ENCODE results near the gene TRAF3IP3.
"Not testable (repeated sequence)": the region's sequence is repeated elsewhere in the genome, so short reads cannot be mapped to it uniquely, and the experiment has no call there.

The TRAF3IP3 gene

DNA sequence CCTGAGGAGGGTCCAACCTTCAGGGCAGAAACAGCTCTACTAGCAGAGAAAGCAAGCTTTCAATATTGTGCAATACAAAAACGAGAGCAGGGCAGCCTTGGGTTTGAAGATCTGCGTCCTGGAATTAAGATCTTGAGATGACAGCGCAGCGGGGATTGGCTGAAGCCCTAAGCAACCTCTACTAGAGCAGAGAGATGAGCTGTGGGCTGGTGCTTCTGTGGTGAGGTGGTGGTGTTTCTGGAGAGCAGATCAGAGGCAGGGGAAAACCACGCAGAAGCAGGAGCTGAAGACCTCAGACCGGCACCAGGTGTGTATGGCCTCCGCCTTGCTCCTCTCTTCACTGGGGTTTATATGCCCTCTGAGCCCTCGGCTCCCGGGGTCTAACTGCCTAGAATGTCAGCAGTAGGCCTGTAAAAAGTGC is 12.5 kb downstream of the TRAF3IP3 start:
- peak; percentile 68 for DNase-seq (ENCODE audit: low read depth)

GRCh38 chr1:209769171-209769904 is 13.5 kb downstream of the TRAF3IP3 start:
- DNase-seq (ENCODE audit: low read depth) = peak; percentile 63

DNA sequence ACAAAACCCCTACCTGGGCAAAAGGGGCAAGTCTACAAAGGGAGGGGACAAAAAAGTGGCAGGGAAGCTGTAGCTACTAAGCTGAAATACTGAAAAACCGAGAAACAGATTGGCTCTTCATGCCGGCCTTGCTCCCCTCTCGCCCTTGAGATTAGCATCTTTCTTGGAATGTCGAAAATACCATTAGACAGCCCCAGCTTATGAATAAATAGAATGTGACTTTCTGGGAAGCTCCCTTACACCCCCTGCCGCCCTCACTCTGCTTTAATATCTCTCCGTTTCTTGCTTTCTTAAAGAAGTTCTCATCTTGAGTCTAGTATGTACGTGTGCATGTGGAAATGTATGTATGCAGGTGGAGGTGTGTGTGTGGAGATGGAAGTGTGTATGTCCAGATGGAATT is 14.1 kb downstream of the TRAF3IP3 start:
- no peak for DNase-seq (ENCODE audit: low read depth)

GRCh38 chr1:209770636-209771415 is 15.0 kb downstream of the TRAF3IP3 start:
- no peak for DNase-seq (ENCODE audit: low read depth)

DNA sequence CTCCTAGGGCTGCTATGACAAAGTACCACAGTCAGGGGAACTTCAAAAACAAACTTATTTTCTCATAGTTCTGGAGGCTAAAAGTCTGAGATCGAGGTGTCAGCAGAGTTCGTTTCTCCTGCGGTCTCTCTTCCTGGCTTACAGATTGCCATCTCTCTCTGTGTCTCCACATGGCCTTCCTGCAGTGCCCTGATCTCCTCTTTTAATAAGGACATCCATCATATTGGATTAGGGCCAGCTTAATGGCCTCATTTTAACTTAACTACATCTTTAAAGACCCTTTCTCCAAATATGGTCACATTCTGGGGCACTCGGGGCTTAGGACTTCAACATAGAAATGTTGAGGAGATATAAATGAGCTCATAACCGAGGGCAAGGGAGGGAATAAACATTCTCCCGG is 16.3 kb downstream of the TRAF3IP3 start:
- DNase-seq (ENCODE audit: low read depth) = no peak

DNA sequence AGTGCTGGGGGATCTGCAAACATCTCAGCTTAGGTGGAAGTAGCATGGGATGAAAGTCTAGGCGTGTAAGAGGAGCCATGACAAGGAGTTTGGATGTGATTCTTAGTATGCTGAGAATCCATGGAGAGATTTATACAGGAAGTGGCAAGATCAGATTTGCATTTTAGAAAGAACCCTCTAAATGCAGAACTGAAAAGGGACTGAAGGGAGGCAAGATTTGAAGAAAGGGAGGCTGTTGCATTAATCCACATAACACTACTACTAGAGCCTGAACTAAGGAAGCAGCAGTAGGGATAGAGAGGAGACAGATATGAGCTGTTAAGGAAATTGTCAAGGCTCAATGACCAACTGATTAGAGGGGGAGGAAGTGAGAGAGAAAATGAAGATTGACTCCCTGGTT is 18.7 kb downstream of the TRAF3IP3 start:
- no peak for DNase-seq (ENCODE audit: low read depth)

- DNase-seq (ENCODE audit: low read depth) = no peak
Measured at GRCh38 chr1:209775678-209776077, 19.8 kb downstream of the TRAF3IP3 start.

GRCh38 chr1:209777587-209777986 is 21.7 kb downstream of the TRAF3IP3 start:
- DNase-seq (ENCODE audit: low read depth) = no peak

GRCh38 chr1:209778102-209778501 is 22.2 kb downstream of the TRAF3IP3 start:
- no peak for DNase-seq (ENCODE audit: low read depth)

DNA sequence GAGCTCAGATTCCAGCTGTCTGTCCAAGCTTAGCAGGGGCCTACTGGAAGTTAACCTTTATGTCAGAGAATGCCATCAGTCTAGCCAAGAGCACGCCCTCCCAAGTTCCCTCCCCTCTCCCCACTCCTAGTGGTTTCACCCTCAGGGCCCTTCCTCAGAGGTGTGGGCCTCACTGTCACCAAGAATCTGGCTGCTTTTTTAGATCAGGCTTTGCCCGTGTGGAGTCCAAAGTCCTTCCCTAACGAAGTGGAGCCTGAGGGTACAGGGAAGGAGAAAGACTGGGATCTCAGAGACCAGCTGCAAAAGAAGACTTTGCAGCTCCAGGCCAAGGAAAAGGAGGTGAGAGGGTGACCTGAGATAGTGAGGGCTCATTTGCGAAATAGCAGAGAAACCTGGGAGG is 24.4 kb downstream of the TRAF3IP3 start:
- DNase-seq (ENCODE audit: low read depth) = no peak

DNA sequence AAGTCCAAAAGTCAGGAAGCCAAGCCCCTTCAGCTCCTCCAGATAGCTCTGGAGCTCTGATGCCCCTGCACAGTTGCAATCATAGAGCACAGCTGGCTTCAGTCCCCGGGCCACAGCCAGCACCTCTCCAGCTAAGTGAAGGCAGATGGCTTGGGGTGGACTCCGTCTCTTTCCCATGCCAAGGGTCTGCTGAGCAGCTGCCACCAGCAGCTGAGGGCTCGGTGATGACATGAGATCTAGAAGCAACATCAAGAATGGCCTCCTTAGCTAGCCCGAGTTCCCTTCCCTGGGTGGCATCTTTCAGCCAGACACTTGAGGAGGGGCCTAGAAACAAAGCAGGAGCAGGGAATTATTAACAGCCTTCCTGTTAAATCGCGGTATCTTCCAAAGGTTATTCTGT is 27.5 kb downstream of the TRAF3IP3 start:
- no peak for DNase-seq (ENCODE audit: low read depth)

DNA sequence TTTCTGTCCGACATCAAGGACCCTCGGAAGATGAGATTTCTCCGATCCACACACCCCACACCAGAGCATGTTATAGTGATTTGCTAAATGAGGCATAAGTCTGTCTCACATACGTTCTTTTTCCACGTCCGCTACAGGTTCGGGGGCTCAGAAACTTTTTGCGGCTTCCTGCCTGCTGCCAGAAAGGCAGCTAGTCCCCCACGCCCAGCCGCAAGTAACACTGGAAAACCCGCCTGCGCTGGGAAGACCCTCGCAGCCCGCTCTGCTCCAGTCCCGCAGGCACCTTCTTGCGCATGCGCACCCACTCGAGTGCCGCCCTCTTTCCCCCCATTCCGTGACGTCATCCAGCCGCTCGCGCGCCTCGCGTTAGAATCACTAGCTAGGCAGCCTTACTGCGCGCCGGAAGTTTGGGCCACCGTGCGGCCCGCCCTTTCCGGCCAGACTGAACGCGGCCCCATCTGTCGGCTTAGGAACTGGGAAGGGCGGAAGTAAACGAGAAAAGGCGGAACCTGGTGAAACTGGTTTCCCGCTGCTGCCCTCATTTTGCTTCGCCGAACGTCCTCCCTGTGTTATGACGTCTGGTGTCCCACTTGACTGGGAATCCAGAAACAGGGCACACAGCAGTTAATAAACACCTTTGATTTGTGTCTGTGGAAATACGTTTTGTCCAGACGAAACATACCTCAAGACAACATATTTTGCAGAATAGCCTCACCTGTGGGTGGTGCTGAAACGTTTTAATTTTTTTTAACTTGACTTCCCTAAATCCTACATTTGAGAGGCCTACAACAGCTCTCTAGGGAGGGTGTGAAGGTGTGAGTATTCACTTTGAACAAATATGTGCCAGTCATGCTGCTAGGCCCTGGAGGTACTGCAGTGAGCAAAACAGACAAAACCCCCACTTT is 28.7 kb downstream of the TRAF3IP3 start, which contains the start of gene C1orf74:
Gene C1orf74, minus strand, starts transcription at position 295 of the 905 bp plus-strand sequence. CDS start 925 bp downstream, outside the sequence.
- peak; percentile 99 for DNase-seq (ENCODE audit: low read depth)

GRCh38 chr1:209785592-209785991 is 29.7 kb downstream of the TRAF3IP3 start:
- no peak for DNase-seq (ENCODE audit: low read depth)

GRCh38 chr1:209786146-209786545 is 30.3 kb downstream of the TRAF3IP3 start:
- no peak for DNase-seq (ENCODE audit: low read depth)

DNA sequence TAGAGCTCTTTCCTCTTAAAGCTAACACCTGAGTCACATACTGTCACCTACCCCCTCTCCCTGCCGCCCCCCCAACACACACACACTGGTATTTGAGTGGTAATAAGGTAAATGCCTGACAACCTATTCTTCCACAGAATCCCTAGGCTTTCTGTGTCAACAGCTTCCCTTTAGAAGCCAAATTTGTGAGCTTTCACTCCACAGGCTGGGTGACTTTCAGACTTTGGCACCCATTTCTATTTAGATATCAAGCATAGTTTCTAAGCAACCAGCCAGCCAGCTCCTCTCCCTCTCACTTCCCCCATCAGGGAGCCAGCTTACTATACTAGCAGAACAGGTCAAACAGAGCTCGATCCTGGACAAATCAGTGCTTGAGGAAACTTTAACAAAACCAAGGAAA is 31.7 kb downstream of the TRAF3IP3 start:
- no peak for DNase-seq (ENCODE audit: low read depth)

GRCh38 chr1:209789245-209789644 is 33.4 kb downstream of the TRAF3IP3 start:
- no peak for DNase-seq (ENCODE audit: low read depth)

GRCh38 chr1:209790286-209791193 is 34.7 kb downstream of the TRAF3IP3 start:
- DNase-seq (ENCODE audit: low read depth) = no peak

- no peak for DNase-seq (ENCODE audit: low read depth)
Measured at GRCh38 chr1:209791920-209792319, 36.1 kb downstream of the TRAF3IP3 start.

- DNase-seq (ENCODE audit: low read depth) = not testable (repeated sequence)
Measured at GRCh38 chr1:209793711-209794110, 37.9 kb downstream of the TRAF3IP3 start.

DNA sequence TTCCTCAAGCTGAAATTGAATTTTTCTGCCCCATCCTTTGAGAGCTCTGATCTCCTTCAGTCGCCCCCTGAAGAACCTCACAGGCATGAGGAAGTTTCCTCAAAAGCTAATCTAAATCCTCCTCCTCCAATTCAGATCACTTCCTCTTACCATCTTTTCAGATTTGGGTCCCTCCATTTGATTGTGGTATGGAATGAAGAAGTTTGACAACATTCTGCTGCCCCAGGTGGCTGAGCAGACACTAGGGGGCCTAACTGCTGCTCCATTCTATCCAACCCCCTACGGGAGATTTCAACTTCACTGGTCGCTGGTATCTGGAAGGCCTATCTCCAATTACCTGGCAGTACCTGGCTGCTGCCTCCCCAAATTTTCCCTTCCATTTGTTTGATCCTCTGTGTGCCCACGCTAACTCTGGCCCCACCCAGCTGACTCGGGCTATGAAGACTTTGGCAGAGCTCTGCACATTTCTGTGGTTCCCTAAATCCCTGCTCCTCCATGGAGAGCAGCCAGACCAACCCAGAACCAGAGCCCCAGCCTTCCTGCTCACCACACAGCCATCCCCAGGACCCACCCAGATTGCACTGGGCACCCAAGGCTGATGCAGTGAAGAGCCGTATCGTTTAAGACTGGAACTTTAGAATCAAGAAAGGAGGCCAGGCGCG is 42.3 kb downstream of the TRAF3IP3 start:
- no peak for DNase-seq (ENCODE audit: low read depth)

Data from stimulated activated CD4-positive, alpha-beta T cell treated with anti-CD3 and anti-CD28 coated beads, Interleukin-2, amount 100 ng/mL, for 4 hours (primary cell).